ENCODE measurements around the gene RAMP2.
A peak's percentile ranks its signal among the peaks of the same experiment; 100 is the strongest.
"Not testable (repeated sequence)": the region's sequence is repeated elsewhere in the genome, so short reads cannot be mapped to it uniquely, and the experiment has no call there.

Gene RAMP2

GRCh38 chr17:42760652-42761581 is at the start of gene RAMP2:
Gene RAMP2 (plus strand): TSS chr17:42761227. CDS start chr17:42761262, 35 bp downstream.
- no peak for DNase-seq (ENCODE audit: low read depth)

- DNase-seq (ENCODE audit: low read depth), result peak; percentile 61
Observed at GRCh38 chr17:42720996-42721583, 39.9 kb upstream of the RAMP2 start.

- DNase-seq (ENCODE audit: low read depth), result no peak
Observed at GRCh38 chr17:42723636-42724035, 37.4 kb upstream of the RAMP2 start.

- DNase-seq (ENCODE audit: low read depth), result no peak
Observed at GRCh38 chr17:42725143-42725542, 35.9 kb upstream of the RAMP2 start.

- DNase-seq (ENCODE audit: low read depth), result no peak
Observed at GRCh38 chr17:42740699-42741098, 20.3 kb upstream of the RAMP2 start.

- not testable (repeated sequence) for DNase-seq (ENCODE audit: low read depth)
Observed at GRCh38 chr17:42742916-42743315, 18.1 kb upstream of the RAMP2 start.

GRCh38 chr17:42743595-42744282 is 17.3 kb upstream of the RAMP2 start:
- peak; percentile 10 for DNase-seq (ENCODE audit: low read depth)

- DNase-seq (ENCODE audit: low read depth), result peak; percentile 59
Observed at GRCh38 chr17:42744283-42744805, 16.7 kb upstream of the RAMP2 start.

- peak; percentile 84 for DNase-seq (ENCODE audit: low read depth)
Observed at GRCh38 chr17:42744806-42745617, 16.0 kb upstream of the RAMP2 start, which contains the start of gene EZH1. Gene EZH1 (minus strand): TSS chr17:42745040. CDS start chr17:42728941, 16,099 bp downstream.

- DNase-seq (ENCODE audit: low read depth), result no peak
Observed at GRCh38 chr17:42748202-42748907, 12.7 kb upstream of the RAMP2 start.

- DNase-seq (ENCODE audit: low read depth), result no peak
Observed at GRCh38 chr17:42748908-42749798, 11.9 kb upstream of the RAMP2 start.

GRCh38 chr17:42750739-42751344 is 10.2 kb upstream of the RAMP2 start:
- no peak for DNase-seq (ENCODE audit: low read depth)

- peak; percentile 52 for DNase-seq (ENCODE audit: low read depth)
Observed at GRCh38 chr17:42751628-42752027, 9.4 kb upstream of the RAMP2 start.

GRCh38 chr17:42754782-42755181 is 6.2 kb upstream of the RAMP2 start:
- DNase-seq (ENCODE audit: low read depth), result peak; percentile 15

GRCh38 chr17:42759982-42760651 is 910 bp upstream of the RAMP2 start:
- no peak for DNase-seq (ENCODE audit: low read depth)

- no peak for DNase-seq (ENCODE audit: low read depth)
Observed at GRCh38 chr17:42761638-42762037, 611 bp downstream of the RAMP2 start.

GRCh38 chr17:42766124-42766523 is 5.1 kb downstream of the RAMP2 start:
- no peak for DNase-seq (ENCODE audit: low read depth)

- no peak for DNase-seq (ENCODE audit: low read depth)
Observed at GRCh38 chr17:42767512-42767911, 6.5 kb downstream of the RAMP2 start.

GRCh38 chr17:42768006-42768405 is 7.0 kb downstream of the RAMP2 start:
- not testable (repeated sequence) for DNase-seq (ENCODE audit: low read depth)

Data from iris pigment epithelial cell (primary cell).